HG03045 (cell line): Measurements from ENCODE around the gene SATB2.

ENCODE experiments used
- ATAC-seq: cut with Tn5 transposase; IDR thresholded peaks from one replicate; pipeline ENCODE4 v1.9.1; 2021; ENCODE audit warnings: mild to moderate bottlenecking, moderate library complexity; ENCODE audit not compliant: unreplicated experiment

SATB2 gene

DNA sequence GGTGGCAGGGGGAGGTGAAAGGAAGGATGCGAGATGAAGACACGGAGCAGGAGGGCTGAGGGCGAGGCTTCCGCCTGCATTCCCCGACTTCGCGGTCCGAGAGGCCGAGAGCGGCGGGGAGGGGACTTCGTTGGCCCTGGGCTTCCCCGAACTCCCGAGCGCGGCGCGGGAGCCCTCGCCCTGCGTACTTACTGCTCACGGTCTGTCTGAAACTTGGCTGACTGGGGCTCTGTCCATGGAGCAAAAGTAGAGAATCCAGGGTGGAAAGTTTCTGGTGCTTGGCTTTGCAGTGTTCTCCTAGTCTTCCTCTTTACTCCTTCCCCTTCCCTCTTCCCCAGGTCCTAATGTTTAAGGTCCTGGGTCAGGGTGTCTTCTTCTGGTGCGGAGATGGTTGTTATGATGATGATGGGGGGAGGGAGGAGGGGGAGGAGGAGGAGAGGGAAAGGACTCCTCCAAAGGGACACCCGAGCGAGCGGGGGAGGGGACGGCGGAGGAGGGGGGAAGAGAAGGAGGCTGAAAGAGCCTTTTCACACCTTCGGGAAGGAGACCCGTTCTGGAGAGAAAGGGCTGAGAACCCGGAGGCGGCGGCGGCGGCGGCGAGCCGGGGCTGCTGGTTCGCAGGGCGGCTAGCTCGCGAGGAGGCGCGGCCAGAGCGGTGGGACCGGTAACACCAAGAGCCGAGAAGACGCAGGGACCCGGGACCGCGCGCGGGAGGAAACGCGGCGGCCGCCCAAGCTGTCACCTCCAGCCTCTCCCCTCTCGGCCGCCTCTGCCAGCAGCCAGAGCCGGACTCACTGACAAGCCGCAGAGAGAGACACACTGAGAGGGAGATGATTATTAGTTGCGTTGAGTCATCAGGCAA lies at the start of gene SATB2:
TSS of gene SATB2 (minus strand) at position 793 of the 862 bp plus-strand sequence. CDS start 1,902 bp downstream, outside the sequence.
- ATAC-seq, result no peak

DNA sequence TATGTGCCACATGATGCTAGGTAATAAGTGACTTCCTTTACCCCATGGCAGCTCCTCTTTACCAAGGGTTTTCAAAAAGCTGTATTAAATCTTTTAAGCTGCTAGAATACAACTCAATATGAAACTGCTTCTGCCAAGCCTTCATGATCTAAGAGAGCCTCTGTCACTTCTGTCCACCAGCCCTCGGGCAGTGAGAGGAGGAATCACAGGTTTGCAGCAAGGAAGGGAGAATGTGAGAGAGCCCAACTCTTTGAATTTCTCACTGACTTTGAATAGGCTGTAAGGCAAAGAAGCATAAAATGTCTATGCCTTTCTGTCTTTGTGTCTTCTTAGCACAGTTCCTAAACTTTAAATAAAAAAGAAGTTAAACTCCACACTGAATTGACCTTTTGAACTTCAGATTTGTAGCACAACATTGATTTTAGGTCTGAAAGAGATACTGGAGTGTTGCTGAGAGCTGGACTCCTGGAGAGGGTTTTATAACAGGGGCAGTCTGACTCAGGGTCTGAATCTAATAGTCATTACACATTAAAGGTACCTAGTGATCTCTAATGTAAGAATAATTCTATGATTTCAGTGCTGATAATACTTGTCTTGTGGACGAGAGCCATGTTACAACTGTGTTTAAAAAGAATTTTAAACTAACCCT lies 48.1 kb upstream of the SATB2 start:
- no peak for ATAC-seq

DNA sequence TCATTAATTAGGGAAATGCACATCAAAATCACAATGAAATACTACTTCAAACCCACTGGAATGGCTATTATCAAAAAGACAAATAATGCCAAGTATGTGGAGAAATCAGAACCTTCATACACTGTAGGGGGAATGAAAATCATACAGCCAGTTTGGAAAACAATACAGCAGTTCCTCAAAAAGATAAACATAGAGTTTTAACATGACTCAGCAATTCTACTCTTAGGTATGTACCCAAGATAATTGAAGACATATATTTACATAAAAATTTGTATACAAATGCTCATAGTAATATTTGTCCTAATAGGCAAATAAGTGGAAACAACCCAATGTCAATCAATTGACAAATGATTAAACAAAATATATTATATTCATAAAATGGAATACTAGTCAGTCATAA lies 45.4 kb upstream of the SATB2 start:
- ATAC-seq, result no peak

DNA sequence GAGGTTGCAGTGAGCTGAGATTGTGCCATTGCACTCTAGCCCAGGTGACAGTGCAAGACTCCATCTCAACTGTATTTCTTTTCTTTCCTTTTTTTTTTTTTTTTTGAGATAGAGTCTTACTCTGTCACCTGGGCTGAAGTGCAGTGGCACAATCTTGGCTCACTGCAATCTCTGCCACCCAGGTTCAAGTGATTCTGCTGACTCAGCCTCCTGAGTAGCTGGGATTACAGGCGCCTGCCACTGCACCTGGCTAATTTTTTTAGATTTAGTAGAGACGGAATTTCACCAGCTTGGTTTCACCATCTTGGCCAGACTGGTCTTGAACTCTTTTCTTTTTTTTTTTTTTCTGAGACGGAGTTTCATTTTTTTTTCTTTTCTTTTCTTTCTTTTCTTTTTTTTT lies 41.3 kb upstream of the SATB2 start:
- no peak for ATAC-seq

DNA sequence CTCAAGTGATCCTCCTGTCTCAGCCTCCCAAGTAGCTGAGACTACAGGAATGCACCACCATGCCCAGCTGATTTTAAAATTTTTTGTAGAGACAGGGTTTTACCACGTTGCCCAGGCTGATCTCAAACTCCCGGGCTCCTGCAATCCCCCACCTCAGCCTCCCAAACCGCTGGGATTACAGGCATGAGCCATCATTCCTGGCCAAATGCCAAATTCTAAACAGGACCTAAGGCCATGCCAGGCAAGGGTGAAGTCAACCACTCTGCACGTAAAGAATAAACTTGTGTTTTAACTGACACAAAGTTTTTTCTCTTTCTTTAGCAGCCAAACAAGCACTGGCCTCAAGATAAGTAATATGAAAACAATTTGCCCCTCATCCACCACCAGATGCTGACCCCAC lies 37.4 kb upstream of the SATB2 start:
- no peak for ATAC-seq

GRCh38 chr2:199490049-199490448 lies 32.3 kb upstream of the SATB2 start:
- no peak for ATAC-seq

DNA sequence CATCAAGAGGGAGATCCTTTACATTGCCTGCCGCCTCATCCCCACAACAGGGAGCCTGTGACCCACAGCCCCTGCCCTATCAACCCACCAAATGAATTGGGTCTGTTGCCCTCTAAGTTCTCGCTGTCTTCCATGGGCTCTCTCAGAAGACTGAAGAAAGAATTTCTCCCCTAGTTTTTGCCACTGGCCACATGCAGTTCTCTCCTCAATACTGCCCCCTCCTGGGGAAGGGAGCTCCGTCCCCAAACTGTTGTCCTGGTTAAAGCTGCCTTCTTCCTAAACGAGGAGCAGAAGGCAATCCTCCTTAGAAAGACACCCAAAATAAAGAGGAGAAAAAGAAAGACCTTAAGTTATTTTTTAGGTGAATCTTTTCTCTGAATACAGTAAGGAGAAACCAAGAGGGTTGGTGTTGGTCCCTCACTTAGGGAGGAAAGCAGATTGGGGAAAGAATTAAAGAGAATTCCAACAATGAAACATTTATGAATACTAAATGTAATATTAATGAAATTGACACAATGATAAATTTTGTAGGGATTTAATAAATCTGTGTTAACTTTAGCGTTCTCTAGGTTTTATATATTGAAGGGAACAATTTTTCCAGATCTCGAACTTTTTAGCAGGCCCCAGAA lies 31.1 kb upstream of the SATB2 start:
- ATAC-seq, result no peak

GRCh38 chr2:199485732-199486335 lies 28.1 kb upstream of the SATB2 start:
- no peak for ATAC-seq

- ATAC-seq, result no peak
Measured at GRCh38 chr2:199484927-199485326, 27.2 kb upstream of the SATB2 start.

GRCh38 chr2:199480966-199481365 lies 23.2 kb upstream of the SATB2 start:
- no peak for ATAC-seq

DNA sequence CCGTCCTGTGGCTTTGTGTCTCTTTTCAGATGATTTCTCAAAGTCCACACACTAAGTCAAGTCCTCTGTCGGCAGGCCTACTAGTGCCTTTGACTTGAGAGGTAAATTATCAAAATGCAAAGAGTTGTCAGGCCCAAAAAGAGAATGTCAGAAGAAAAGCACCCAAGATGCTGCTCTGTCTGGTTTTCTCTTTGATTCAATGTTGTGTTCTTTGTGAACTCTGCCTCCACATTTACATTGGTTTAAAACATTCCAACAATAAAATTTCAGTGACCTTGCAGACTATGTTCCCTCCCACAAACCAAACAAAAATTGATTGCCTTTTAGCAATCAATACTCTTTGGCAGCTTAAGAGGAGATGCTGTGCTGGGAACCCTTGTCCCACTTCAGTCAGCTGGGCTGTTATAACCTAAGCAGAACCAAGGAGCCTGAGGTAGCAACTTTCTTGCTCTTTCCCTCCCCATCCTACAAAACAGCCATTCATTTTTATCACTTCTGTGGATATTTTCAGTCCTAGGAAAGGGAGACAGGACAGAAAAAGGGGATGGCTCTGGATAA lies 19.6 kb upstream of the SATB2 start:
- ATAC-seq, result no peak

GRCh38 chr2:199471443-199472057 lies 13.8 kb upstream of the SATB2 start:
- no peak for ATAC-seq

DNA sequence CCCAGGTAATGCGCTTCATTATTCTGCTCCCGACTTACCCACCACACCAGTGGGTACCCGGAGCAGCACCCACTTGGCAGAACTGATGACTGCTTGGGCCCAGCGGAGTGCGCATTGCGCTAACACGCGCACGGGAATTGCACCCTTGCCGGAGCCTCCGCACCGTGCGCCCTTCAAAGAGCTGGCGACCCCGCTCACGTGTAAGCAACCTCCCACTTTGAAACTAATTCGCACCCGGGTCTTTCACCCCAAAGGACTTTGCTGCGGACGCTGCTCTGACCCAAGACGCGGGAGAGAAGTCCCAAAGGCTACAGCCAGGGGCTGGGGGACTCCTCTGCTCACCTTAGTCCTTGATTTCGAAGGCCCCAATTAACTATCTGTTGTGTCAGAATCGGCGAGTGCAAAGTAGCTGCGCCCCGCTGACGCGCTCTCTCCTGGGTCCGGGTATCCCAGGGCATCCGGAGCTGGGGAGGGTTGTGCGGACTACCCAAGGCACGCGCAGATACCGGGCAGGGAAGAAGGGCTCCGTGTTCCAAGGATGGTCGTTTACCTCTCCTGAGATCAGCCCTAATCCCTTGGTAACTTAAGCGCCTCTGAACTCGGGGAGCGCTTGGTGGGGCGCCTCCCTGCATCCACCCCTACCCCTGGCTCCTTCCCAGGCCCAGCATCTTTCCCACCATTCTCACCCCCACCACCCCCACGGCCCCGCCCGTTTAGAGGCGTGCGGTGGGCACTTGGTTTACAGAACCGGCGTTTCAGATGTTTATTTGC lies 13.1 kb upstream of the SATB2 start:
- ATAC-seq, result no peak

- ATAC-seq, result no peak
Measured at GRCh38 chr2:199470361-199470671, 12.6 kb upstream of the SATB2 start.

DNA sequence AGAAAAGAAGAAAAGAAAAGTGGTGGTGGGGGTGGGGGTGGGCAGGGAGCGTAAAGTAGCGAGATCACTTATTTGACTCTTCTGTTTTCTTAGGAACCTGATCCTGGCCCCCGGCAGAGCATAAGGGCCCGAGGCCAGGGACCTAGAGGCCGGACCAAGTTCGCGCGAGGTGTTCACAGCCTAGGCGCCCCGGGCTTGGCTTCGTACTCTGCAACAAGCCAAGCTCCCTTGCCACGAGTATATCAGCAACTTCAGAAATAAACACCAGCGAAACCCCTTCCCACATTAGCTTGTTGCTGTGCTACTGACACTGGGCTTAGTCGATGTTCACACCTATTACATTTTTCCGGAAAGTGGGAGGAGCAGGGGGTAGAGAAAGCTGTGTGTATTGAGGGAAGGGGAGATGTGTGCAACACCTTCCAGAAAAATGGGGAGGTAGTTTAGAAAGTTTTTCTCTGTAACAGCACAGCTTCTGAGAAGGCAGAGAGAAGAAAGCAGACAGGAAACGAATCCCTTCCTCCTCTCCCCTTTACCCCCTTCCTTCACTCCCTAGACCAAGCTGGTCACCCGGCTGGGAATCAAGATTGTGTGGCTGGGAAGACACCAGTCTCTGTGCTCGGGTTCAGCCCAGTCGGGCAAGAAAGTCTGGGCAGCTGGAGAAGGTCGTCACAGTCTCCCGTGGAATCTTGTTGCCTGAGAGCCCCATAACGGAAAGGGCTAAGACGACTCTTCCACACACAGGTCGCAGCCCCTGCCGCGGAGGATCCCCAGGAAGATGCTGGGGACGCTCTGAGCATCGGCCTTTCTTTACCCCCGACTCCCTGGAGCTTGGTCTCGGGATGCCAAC lies 12.0 kb upstream of the SATB2 start:
- ATAC-seq, result no peak

- no peak for ATAC-seq
Measured at GRCh38 chr2:199468561-199469513, 11.1 kb upstream of the SATB2 start.

GRCh38 chr2:199467066-199467822 lies 9.5 kb upstream of the SATB2 start:
- ATAC-seq, result no peak
